Hepatic stellate cell (primary cell): ENCODE data around the gene HMGXB4.
A peak's percentile ranks its signal among the peaks of the same experiment; 100 is the strongest.
"Not testable (repeated sequence)": the region's sequence is repeated elsewhere in the genome, so short reads cannot be mapped to it uniquely, and the experiment has no call there.

Source experiments
- DNase-seq: peaks from one replicate; pipeline ENCODE4 v3.0.0; 2011; ENCODE audit warnings: low spot score

The HMGXB4 gene, protein sequence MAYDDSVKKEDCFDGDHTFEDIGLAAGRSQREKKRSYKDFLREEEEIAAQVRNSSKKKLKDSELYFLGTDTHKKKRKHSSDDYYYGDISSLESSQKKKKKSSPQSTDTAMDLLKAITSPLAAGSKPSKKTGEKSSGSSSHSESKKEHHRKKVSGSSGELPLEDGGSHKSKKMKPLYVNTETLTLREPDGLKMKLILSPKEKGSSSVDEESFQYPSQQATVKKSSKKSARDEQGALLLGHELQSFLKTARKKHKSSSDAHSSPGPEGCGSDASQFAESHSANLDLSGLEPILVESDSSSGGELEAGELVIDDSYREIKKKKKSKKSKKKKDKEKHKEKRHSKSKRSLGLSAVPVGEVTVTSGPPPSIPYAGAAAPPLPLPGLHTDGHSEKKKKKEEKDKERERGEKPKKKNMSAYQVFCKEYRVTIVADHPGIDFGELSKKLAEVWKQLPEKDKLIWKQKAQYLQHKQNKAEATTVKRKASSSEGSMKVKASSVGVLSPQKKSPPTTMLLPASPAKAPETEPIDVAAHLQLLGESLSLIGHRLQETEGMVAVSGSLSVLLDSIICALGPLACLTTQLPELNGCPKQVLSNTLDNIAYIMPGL

DNA sequence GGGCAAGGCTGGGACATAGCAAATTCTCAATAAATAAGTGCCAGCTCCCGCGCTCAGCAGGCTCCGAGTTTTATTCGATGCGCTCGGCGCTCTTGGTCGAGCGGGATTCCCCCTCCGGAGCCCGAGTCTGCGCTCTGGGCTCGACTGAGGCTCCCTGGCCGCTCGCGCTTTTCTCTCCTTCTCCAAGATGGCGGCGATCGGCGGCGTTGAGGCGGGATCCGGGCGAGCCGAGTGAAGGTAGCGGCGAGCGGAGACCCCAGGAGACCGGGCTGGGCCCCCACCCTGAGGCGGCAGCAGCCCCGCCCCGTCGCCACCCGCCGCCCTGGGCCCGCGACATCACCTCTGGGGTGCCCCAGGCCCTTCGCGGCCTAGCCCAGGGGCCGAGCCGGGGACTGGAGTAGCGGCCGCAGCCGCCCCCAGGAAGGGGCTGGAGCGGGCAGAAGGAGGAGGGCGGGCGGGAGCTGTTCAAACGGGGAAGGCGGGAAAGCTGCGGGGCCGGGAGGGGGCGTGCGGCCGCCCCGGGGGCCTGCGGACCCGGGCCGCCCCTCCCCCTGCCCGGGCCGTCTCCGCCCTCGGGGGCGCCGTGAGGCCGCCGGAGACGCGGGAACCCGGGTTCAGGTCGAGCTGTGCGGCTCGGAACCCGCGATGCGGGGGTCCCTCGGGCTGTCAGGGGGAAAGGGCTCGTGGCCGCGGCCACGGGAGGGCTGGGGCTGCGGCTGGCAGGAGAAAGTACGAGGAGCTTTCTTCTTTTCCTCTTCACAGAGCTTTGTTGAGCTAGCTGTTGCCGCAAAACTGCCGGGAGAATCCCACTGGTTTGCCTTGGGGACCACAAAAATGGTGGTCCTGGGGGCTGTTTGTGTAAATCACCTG, at the start of gene HMGXB4:
Gene HMGXB4 (plus strand): TSS at position 173 of the 870 bp plus-strand sequence. CDS start 4,898 bp downstream, outside the sequence.
- DNase-seq = peak; percentile 90

DNA sequence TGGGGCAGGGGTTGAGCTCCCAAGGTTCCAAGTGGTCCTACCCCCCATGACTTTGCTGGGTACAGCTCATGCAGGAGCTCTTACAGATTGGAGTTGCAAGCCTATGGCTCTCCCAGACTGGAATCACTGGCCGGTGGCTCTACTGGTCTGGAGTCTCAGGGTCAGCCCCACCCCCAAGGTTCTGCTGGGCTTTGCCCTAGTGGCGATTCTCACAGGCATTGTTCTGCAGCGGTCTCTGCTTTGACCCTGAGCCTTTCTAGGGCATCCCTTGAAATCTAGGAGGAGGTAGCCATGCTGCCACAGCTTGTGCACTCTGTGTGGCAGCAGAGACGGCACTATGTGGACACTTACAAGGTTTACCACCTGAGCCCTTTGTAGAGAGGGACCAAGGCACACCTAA, 49.3 kb upstream of the HMGXB4 start:
- DNase-seq = no peak

DNA sequence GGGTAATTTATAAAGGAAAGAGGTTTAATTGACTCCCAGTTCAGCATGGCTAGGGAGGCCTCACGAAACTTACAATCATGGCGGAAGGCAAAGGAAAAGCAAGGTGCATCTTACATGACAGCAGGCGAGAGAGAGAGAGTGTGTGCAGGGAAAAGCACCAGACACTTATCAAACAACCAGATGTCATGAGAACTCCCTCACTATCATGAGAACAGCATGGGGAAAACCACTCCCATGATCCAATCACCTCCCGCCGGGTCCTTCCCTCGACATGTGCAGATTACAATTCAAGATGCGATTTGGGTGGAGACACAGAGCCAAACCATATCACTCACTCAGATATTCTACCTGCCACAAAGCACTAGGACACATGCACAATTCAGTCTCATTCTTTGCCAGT, 48.1 kb upstream of the HMGXB4 start:
- no peak for DNase-seq

DNA sequence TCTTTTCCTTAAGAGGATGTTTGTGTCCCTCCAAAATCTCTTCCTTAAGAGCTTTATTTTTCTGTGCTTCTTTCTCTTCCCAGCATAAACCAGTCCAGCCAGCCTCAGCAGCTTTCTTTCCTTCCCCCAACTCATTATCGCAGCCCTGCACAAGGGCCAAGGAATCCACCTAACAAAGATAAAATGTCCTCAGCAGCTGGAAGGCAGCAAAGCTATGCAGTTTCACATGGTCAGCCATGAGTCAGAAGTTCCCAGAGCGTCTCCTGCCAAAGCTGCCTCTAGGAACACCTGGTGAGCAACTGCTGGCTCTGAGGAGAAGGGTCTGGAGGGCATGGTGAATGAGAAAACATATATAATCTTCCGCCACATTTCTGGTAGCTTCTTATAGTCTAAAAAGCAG, 45.3 kb upstream of the HMGXB4 start:
- DNase-seq = no peak

DNA sequence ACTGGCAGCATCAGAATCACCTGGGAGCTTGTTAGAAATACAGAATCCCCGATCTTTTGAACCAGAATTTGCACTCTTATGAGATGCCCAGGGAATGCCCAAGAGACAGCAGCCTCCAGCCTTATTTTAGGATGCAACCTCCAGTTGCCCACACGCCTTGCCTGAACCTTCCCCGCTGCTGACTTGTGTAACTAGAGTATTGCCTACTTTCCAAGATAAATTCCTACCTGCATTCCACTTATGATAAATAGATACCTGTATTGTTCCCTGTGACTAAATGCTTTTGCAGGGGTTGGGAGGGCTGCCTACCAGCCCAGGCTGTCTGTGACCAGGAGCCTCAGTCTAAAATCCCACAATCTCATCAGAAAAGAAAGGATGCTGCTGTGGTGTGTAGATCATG, 44.3 kb upstream of the HMGXB4 start:
- no peak for DNase-seq

DNA sequence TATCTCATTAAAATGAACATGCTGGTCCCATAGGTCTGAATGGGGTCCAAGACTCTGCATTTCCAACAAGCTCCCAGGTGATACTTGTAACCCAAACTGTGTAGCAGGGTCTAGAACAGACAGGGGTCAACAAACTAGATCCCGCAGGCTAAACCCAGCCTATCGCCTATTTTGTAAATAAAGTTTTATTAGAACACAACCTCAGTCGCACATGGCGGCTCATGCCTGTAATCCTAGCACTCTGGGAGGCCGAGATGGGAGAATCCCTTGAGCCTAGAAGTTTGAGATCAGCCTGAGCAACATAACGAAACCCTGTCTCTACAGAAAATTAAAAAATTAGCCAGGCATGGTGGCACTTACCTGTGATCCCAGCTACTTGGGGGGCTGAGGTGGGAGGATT, 42.3 kb upstream of the HMGXB4 start:
- no peak for DNase-seq

DNA sequence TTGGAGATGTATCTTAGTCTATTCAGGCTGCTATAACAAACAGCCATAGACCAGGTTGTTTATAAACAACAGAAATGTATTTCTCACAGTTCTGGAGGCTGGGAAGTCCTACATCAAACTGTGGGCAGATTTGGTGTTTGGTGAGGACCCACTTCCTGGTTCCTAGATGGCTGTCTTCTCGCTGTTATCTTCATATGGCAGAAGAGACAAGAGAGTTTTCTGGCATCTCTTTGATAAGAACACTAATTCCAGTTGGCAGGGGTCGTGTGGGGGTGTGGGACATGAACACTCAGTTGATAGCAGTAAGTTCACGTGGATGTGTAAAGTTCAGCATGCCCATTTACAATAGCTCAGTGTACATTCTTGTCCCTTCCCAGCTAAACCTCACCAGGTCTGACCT, 41.3 kb upstream of the HMGXB4 start:
- DNase-seq = no peak

DNA sequence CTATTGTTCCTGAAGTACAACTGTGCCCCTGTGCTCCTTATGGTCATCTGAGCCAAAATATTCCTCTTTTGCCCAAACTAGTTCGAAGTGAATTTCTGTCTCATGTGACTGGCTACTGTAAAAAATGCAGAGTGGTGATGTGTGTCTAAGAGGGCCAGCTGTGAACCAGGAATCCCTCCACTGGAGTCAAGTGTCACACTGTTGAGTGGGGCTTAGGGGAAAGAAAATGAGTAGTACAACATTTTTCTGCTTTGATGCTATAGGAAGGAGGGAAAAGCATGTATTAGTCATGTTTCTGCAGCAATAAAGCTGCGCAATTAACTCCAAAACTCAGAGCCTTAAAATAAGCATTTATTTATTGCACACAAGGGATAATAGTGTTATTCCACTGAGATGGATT, 39.8 kb upstream of the HMGXB4 start:
- no peak for DNase-seq

DNA sequence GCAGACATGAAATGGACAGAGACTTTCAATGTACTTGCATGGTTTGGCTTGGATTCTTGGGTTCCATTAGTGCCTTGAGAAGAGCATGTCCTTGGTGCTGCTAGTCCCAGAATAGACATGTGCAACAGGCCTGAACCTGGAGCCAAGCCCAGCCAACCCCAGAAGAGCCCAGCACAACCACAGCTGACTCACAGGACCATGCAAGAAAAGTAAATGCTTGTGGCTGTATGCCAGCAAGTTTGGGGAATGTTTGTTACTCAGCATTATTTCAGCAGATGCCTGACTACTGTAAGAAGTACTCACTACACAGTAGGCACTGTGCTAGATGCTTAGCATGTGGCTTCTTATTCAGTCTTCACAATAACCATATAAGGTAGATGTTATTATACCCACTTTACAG, 39.2 kb upstream of the HMGXB4 start:
- DNase-seq = no peak

DNA sequence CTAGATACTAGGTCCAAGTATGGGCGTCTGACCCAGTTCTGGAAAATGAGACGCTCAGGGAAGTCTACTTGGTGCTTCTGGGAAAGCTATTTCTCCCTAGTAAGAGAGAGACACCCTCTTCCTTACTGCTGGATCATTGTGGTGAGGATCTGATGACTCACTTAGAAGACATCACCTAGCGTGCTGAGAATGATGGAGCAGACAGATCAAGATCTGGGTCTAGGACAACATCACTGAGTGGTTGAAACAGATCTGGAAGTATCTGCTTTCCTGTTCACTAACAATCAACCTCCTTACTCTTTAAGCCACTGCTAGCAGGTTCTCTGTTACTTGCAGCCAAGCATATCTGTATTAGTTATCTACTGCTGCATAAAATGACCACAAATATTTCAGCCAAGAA, 38.3 kb upstream of the HMGXB4 start:
- DNase-seq = peak; percentile 47

DNA sequence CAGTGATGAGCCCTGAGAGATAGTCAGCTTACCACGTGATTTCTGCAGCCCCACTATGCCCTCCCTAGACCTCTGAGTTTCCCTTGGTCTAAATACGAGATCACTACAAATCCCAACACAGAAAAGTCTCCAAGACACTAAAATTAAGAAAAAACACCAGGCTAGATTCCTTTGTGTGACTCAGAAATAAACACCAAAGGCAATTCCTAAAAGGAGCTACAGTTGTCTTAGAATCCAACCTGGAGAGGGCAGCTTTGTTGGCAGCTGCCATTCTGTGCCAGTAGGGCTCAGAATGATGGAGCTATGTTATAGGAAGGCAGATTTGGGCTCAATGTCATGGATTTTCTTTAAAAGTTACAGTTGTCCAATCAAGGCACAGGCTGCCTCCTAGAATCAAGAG, 37.1 kb upstream of the HMGXB4 start:
- DNase-seq = no peak

DNA sequence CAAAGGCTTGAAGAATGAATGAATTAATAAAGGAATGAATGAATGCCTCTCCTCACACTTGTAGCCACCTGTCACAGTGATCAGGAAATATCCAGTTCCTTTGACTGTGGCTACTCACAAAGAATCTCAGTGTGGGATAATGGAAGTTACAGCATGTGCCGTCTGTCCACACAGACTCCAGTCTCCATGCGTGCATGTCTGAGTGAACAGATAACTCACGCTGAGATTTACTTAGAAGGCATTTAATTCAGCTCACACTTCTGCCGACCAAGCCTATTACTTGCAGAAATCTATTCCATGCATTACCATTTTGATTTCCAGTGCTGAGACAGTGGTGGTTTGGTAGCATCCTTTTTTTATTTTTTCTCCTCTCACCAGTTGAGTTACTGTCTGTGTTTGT, 32.3 kb upstream of the HMGXB4 start:
- DNase-seq = no peak

DNA sequence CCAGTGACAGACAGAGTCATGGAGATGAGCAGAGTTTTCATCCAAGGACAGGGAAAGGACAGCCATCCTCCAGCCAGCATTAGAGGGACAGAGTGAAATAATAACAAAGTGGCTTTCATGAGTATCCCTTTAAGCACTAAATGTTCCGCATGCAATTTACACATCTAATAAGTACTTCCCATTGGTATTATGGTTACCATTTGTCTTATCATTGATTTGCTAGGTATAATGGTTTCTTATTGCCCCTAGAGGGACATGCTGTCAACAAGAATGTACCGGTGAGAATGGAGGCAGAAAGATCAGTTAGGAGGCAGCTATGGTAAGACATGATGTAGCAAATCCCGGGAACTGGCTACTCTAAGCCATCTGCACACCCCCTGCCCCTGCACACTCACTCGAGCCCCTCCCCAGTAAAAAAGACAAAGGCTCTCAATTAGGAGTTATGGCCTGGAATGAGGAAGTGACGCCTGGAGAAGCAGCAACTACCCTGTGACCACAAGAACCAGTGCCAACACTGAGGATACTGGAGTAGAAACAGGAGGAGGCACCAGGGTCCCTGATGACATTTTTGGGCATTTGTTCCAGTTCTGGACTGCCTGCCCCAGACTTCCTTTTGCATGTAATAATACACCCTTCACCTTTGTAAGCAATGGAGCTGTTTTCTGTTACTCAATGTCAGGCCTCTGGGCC, 30.2 kb upstream of the HMGXB4 start:
- no peak for DNase-seq

DNA sequence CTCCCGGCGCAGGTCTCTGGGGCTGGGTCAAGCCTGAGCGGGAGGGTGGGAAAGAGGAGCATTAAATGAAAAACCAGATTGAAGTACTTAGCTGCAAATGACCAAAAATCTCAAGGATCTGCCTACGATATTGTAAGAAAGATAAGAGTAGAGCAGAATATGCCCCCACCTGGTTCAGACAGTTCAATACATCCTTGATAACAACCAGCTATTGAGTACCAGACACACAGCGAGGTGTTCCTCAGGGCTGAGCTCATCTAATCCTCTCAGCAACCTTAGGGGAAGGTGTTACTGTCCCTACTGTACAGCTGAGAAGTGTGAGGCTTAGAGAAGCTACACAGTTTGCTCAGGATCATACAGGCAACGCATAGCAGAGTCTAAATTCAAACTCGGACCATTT, 27.4 kb upstream of the HMGXB4 start:
- DNase-seq = no peak

DNA sequence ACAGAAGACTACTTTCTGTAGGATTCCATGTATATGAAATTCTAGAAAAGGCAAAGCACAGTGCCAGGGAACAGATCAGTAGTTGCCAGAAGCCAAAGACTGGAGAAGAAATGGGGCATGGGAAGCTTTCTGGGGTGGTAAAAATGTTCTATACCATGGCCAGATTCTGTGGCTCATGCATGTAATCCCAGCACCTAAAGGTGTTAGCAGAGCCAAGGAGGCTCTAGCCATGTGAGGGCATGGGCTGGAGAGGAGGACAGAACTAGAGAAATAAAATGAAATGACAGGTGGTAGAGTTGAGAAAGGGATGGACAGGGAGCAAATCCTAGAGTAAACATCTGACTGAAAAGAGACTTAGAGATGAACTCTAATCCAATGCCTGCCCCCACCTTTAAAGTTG, 26.9 kb upstream of the HMGXB4 start:
- no peak for DNase-seq

DNA sequence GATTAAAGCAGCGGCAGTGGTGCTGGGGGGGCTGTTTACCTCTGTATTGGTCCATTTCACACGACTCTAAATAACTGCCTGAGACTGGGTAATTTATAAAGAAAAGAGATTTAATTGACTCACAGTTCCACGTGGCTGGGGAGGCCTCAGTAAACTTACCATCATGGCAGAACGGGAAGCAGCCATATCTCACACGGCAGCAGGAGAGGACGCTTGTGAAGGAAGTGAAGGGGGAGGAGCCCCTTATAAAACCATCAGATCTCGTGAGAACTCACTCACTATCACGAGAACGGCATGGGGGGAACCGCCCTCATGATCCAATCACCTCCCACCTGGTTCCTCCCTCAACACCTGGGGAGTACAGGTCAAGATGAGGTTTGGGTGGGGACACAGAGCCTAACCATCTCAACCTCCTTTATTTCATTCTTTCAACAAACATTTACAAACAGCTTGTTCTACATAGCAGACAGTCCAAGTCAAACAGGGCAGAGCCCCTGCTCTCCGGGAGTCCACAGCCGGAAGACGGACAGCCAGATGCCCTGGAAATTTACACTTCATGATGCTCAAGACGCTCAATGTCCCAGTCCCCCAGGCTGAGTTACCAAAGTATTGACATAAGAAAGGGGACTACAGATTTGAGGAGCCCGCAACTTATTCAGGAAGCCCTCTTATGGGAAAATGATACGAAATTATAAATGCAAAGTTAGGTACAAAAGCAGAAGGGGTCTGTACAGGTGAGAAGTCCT, 26.3 kb upstream of the HMGXB4 start:
- DNase-seq = no peak

DNA sequence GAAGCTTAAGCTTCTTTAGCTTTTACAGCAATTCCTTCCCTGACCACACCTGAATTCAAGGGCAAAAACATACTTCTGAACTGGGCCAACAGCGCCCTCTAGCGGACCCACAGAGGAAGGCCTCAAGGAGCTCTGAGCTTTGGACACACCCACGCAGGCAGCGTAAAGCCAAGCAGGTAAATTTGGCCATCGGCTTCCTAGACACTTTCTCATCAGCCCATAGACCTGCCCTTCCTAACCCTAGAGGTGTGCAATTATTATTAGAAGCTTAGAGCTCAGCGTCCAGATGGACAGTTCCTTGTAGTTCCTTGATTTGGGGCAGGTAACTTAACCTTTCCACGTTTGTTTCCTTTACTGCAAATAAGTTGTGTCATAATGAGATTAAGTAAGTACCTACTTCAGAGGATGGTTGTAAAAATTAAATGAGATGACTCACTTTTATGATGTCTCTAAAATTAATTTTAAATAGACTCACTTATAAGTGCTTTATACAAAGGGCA, 25.7 kb upstream of the HMGXB4 start:
- DNase-seq = peak; percentile 37

DNA sequence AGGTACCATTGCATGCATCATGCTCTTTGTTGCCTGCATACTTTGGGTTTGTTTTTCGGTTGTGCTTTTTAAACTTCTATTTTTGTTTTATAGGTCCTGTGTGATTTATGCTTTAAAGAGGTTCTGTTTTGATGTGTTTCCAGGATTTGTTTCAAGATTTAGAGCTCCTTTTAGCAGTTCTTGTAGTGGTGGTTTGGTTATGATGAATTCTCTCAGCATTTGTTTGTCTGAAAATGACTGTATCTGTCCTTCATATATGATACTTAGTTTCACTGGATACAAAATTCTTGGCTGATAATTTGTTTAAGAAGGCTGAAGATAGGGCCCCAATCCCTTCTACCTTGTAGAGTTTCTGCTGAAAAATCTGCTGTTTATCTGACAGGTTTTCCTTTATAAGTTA, 18.5 kb upstream of the HMGXB4 start:
- DNase-seq = not testable (repeated sequence)

DNA sequence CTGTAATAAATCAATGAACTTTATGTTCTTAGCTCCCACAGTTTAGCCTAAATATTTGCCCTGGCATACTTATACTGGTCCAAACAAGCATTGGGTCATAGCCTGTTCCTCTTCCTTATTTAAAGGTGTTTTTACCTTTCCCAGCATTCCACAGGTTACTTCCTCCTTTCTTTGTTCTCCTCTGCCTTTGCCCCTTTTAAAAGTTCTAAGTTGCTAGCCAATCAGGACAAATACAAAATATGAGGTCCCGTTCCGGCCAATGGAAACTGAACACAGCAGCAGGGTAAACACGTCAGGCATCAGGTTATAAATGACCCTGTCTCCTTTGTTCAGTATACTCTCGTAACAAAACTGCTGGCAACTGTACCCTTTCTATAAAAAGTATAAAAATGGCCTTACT, 12.8 kb upstream of the HMGXB4 start:
- not testable (repeated sequence) for DNase-seq

DNA sequence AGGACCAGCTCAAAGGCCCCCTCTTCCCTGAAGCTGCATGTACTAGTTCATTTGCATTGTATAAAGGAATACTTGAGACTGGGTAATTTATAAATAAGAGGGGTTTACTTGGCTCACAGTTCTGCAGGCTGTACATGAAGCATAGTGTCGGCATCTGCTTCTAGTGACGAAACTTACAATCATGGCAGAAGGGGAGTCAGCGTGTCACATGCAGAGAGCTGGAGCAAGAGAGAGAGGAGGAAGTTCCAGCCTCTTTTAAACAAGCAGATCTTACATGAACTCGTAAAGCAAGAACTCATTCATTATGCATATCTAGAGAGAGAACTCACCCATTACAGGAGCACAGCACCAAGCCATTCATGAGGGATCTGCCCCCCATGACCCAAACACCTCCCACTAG, 7.1 kb upstream of the HMGXB4 start:
- no peak for DNase-seq

DNA sequence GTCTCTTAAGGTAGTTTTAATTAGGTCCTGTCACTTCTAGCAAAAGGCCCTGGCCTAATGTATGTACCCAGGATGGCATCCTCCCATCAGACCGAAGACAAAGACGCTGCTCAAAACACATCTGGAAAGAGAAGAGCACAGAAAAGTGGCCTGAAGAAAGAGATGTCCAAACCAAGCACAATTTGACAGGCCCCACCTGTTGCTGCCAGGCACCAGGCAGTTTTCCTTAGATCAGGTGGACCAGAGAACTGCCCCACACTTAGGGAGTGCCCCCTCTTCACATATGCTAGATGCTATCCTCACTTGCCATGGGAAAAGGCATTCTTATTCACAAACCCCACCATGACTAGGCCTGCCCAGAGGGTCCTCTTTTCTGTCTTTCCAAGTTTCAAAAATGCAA, 3.3 kb upstream of the HMGXB4 start:
- DNase-seq = no peak

DNA sequence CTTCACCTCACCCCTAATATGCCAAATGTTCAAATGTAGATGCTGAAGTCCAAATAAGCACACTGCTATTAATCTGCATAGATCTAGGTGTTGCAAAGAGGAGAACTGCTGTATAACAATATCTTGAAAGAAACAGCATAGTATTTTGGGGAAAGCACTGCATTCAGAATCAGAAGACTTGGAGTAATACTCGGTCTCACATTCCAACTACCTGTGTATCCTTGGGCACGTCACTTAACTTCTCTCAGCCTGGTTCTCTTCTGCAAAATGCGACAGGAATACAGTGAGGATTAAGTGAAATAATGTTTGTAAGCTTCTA, 332 bp upstream of the HMGXB4 start:
- DNase-seq = no peak
